A673 (cell line): ENCODE results near the gene PFKFB2.

ENCODE experiments used
- CTCF ChIP-seq: fragments of 300-800, 200-600 bp; sonication (generic); conservative IDR thresholded peaks from 2 replicates; pipeline ENCODE4 v1.5.1; 2017; ENCODE audit warnings: low read depth, mild to moderate bottlenecking, antibody characterized with exemption, low read length, moderate library complexity, mixed read lengths
- EZH2 ChIP-seq: fragments of 200-600 bp; sonication (generic); IDR thresholded peaks from 2 replicates; pipeline ENCODE4 v1.6.1; 2017; ENCODE audit warnings: borderline replicate concordance, low read depth, mild to moderate bottlenecking, mixed read lengths, antibody characterized with exemption, low read length; ENCODE audit not compliant: poor library complexity, severe bottlenecking

- no peak for TF ChIP-seq CTCF
- TF ChIP-seq EZH2: no peak
These were observed 31.2 kb downstream of the PFKFB2 start for GRCh38 chr1:207084232-207084631.
